DOHH2 (cell line): ENCODE data around the gene IRX6.

Experiments used
- CTCF ChIP-seq: fragments of 200-600 bp; sonication (generic); IDR thresholded peaks from one replicate; pipeline ENCODE4 v1.5.1; 2014; ENCODE audit warnings: antibody characterized with exemption, mild to moderate bottlenecking, low read depth, low read length; ENCODE audit not compliant: poor library complexity, severe bottlenecking
- EZH2phosphoT487 ChIP-seq: fragments of 200-600 bp; sonication (generic); IDR thresholded peaks from 2 replicates; pipeline ENCODE4 v1.6.1; 2017; ENCODE audit warnings: borderline replicate concordance, mild to moderate bottlenecking, antibody characterized with exemption, low read length, moderate library complexity, mixed read lengths

- TF ChIP-seq CTCF (no peak), EZH2phosphoT487 (no peak)
Observed at GRCh38 chr16:55283812-55284717, 39.9 kb upstream of the IRX6 start.
